ENCODE data around the gene CST9. TPM values are rescaled to one million over a fixed set of nuclear protein-coding genes. Genes with fewer than 3 reads are reported as not detected.

CST9 gene
- total RNA-seq, 1 donor from 2014 or later: not detected

DNA sequence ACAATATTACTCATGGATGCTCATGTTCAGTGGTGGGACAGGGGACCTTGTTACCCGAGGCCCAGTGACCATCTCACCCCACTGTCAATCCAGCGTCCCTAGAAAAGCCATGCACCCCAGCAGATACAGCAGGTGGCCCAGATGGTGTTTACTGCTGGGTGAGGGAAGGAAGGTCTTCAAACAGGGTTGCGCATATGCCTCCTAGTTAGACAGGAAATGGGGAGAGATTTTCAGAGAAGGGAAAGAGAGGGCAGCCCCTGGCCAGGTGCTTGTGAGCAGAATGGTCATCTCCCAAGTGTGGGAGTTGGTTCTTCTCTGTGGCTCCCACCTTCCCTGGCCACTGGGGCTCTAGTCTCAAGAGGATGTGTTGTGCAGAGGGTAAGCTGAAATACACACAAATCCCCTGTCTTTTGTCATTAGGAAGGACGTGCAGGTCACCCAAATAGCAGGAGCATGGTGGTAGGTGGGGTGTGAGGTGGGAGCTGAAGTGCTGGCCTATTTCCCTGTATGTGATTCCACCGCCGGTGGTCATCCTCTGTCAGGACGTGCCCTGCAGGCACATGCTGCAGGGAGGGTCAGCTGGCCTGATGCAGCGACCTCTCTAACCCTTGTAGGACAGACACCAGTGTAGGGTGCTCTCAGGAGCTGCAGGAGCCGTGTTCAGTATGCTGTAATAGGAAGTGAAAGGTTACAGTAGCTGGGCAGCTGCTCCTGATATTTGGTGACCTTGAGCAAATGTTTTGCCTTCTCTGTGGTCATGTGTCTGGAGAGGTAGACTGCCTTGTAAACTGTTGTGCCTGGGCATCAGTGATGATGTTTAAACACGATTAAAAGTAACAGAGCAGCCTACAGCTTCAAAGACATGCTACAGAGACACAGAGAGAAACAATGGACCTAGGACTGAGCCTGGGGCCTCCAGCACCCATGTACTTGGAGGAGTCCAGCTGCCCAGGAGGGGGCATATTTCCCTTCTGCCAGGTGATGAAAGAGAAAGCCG lies 35.3 kb upstream of the CST9 start:
- no peak for DNase-seq
- Histone ChIP-seq H3K4me1 (peaks cover 31% of the 10 kb centered on the region), H3K4me3 (no peak overlapping the region), H3K27me3 (ENCODE audit: low read depth) (no peaks in the 10 kb centered on the region), H3K9me3 (replicated peaks) (no peaks in the 10 kb centered on the region), H3K27ac (replicated peaks) (peak overlapping the region; percentile 49), H3K36me3 (no peaks in the 10 kb centered on the region)
- TF ChIP-seq, protein P1, sequence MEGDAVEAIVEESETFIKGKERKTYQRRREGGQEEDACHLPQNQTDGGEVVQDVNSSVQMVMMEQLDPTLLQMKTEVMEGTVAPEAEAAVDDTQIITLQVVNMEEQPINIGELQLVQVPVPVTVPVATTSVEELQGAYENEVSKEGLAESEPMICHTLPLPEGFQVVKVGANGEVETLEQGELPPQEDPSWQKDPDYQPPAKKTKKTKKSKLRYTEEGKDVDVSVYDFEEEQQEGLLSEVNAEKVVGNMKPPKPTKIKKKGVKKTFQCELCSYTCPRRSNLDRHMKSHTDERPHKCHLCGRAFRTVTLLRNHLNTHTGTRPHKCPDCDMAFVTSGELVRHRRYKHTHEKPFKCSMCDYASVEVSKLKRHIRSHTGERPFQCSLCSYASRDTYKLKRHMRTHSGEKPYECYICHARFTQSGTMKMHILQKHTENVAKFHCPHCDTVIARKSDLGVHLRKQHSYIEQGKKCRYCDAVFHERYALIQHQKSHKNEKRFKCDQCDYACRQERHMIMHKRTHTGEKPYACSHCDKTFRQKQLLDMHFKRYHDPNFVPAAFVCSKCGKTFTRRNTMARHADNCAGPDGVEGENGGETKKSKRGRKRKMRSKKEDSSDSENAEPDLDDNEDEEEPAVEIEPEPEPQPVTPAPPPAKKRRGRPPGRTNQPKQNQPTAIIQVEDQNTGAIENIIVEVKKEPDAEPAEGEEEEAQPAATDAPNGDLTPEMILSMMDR (IDR thresholded peaks at IDR 0.05; ENCODE audit: borderline replicate concordance): no peak
- intact Hi-C loops (cut with micrococcal nuclease): no loop called here

DNA sequence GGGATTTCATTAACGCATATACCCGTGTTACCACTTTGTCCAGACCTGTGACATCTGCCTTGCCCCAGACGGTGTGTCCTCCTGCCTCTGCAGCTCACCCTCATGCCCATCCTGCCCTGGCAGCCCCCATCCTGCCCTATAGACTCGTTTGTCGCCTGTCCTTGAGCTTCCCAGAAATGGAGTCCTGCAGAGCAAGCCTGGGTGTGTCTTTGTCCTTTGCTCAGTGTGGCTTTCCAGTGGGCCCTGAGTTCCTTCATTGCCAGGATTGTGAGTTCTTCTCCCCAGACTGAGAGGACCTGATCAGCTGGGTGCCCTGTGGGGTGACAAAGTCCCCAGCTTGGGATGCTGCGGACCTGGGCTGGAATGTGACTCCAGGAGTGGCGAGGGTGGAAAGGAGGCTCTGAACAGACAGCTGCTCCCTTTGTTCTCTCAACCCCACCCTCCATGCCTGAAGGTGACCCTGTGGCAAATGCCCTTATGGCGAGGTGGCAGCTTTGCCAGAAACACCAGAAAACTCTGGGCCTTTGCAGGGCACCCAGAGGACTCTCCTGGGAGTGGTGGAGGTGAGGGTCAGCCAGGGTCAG lies 34.4 kb upstream of the CST9 start:
- TF ChIP-seq, protein P1 (IDR thresholded peaks at IDR 0.05; ENCODE audit: borderline replicate concordance): no peak
- H3K9me3 ChIP-seq (replicated peaks): no peaks in the 10 kb centered on the region
- H3K4me1 ChIP-seq: peaks cover 40% of the 10 kb centered on the region
- H3K27me3 ChIP-seq (ENCODE audit: low read depth): no peaks in the 10 kb centered on the region
- H3K27ac ChIP-seq (replicated peaks): no peak overlapping the region
- H3K4me3 ChIP-seq: no peak overlapping the region
- H3K36me3 ChIP-seq: no peaks in the 10 kb centered on the region
- intact Hi-C loops (cut with micrococcal nuclease): no loop called here
- DNase-seq: no peak

DNA sequence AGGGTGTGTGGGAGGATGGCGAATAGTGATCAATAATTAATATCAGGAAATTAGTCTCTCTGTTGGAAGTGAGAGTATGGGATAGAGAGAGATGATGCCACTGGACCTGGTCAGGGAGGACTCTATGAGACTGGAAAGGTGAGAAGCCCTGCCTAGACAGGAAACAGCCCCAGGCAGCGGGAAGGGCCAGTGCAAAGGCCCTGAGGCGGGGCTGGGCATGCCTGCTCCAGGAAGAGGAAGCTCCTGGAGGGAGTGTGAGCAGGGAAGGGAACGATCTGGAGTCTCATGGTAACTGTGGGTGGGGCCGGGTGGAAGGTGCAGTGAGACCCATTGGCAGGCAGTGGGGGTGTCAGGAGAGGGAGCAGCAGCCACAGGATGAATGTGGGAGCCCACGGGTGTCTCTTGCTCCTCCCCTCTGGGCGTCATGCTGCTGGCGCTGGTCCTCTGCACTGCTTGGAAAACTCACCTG lies 33.8 kb upstream of the CST9 start:
- H3K4me3 ChIP-seq: no peak overlapping the region
- DNase-seq: no peak
- H3K27me3 ChIP-seq (ENCODE audit: low read depth): no peaks in the 10 kb centered on the region
- H3K4me1 ChIP-seq: peaks cover 46% of the 10 kb centered on the region
- TF ChIP-seq, protein P1 (IDR thresholded peaks at IDR 0.05; ENCODE audit: borderline replicate concordance): no peak
- no peak overlapping the region for H3K27ac ChIP-seq (replicated peaks)
- H3K9me3 ChIP-seq (replicated peaks): no peaks in the 10 kb centered on the region
- intact Hi-C loops (cut with micrococcal nuclease): no loop called here
- H3K36me3 ChIP-seq: peaks cover 5% of the 10 kb centered on the region

DNA sequence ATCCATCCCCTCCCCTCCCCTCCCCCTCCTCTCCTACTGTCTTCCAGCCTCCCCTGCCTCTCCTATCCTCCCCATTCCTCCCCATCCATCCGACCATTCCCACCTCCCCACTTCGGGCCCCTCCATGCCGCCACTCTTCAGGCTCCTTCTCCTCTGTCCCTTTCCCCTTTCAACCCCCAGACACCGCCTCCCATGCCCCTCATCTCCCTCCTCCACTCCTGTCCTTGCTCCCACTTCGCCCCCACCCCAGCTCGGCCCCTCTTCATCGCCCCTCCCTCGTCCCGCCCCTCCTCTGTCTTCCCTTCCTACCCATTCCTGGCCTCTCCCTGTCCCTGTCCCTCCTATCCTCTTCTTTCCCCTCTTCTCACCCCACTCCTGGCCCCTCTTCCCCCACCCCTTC lies 32.6 kb upstream of the CST9 start:
- intact Hi-C loops (cut with micrococcal nuclease): no loop called here

More for the DNA sequence above, 32.6 kb upstream of the CST9 start:
- TF ChIP-seq, protein P1 (IDR thresholded peaks at IDR 0.05; ENCODE audit: borderline replicate concordance): no peak
- H3K9me3 ChIP-seq (replicated peaks): no peaks in the 10 kb centered on the region
- H3K4me3 ChIP-seq: no peak overlapping the region
- peaks cover 17% of the 10 kb centered on the region for H3K36me3 ChIP-seq
- DNase-seq: no peak
- no peaks in the 10 kb centered on the region for H3K27me3 ChIP-seq (ENCODE audit: low read depth)
- H3K27ac ChIP-seq (replicated peaks): peak overlapping the region; percentile 98
- peaks cover 58% of the 10 kb centered on the region for H3K4me1 ChIP-seq
